Endothelial cell of umbilical vein (primary cell): ENCODE data around the gene SRP14.

ENCODE experiments used
- CTCF ChIP-seq, 2 donors: IDR thresholded peaks; 1 replicate in 1 of 2; 2 replicates in 1 of 2; pipeline ENCODE4 v1.5.1; 2011; ENCODE audit warnings: low read length in 2 of 2, mild to moderate bottlenecking in 2 of 2, moderate library complexity in 2 of 2, control low read depth in 1 of 2, inconsistent platforms in 1 of 2, low read depth in 1 of 2; ENCODE audit not compliant: insufficient read depth in 1 of 2; ENCODE audit errors: extremely low read depth in 1 of 2
- EZH2 ChIP-seq: IDR thresholded peaks from 2 replicates; pipeline ENCODE4 v1.6.1; 2012; ENCODE audit warnings: borderline replicate concordance, low read depth, mild to moderate bottlenecking, moderate library complexity, low read length, inconsistent platforms; ENCODE audit not compliant: severe bottlenecking
- FOS ChIP-seq: IDR thresholded peaks from 2 replicates; pipeline ENCODE4 v1.6.1; 2011; ENCODE audit warnings: mild to moderate bottlenecking, low read length, moderate library complexity, borderline replicate concordance; ENCODE audit not compliant: insufficient read depth
- GATA2 ChIP-seq: IDR thresholded peaks from 2 replicates; pipeline ENCODE4 v1.7.0; 2011; ENCODE audit warnings: low read depth, mild to moderate bottlenecking, moderate library complexity, mixed read lengths, low read length; ENCODE audit not compliant: insufficient read length, insufficient read depth
- JUN ChIP-seq: IDR thresholded peaks from 2 replicates; pipeline ENCODE4 v1.6.1; 2011; ENCODE audit warnings: borderline replicate concordance, low read depth; ENCODE audit not compliant: insufficient read length, insufficient read depth
- MAX ChIP-seq: IDR thresholded peaks from 2 replicates; pipeline ENCODE4 v1.6.1; 2011; ENCODE audit not compliant: insufficient read depth, insufficient read length
- MYC ChIP-seq: IDR thresholded peaks from one replicate; pipeline ENCODE4 v1.6.1; 2011; ENCODE audit warnings: mild to moderate bottlenecking, low read depth, low read length
- POLR2A ChIP-seq: IDR thresholded peaks from 2 replicates; pipeline ENCODE4 v1.6.1; 2012; ENCODE audit warnings: low read depth, mild to moderate bottlenecking, control low read depth, low read length
- POLR2AphosphoS5 ChIP-seq: IDR thresholded peaks from 2 replicates; pipeline ENCODE4 v1.6.1; 2012; ENCODE audit warnings: low read depth, mild to moderate bottlenecking, control low read depth, low read length, moderate library complexity; ENCODE audit not compliant: insufficient read depth

GRCh38 chr15:40058476-40059140, 19.6 kb upstream of the SRP14 start:
- TF ChIP-seq CTCF (IDR thresholded peaks at IDR 0.05; ENCODE audit: extremely low read depth in 1 of 2, insufficient read depth in 1 of 2, low read depth in 1 of 2, low read length in 2 of 2) (no peak), POLR2A (no peak), EZH2 (no peak), POLR2AphosphoS5 (no peak), MAX (no peak), FOS (no peak), MYC (no peak), GATA2 (no peak), JUN (no peak)
